ENCODE data around the gene MAP4. TPM values are rescaled to one million over a fixed set of nuclear protein-coding genes. Genes with fewer than 3 reads are reported as not detected.

MAP4 gene
- total and polyA plus RNA-seq, 2 of the 13 experiments (the other 11 are each of a cell fraction or from before 2014, with no cell fraction given), result 33.1 to 38.7 TPM

- no peak for TF ChIP-seq ZNF629 (CRISPR knock-in tag; conservative IDR thresholded peaks at IDR 0.05)
- no peak for TF ChIP-seq ZNF451 (CRISPR knock-in tag; IDR thresholded peaks at IDR 0.05)
- TF ChIP-seq POLR2A (IDR thresholded peaks at IDR 0.05; ENCODE audit: insufficient read depth in 1 of 2, low read depth in 2 of 2, low read length in 2 of 2), result peak in 1 of 2 experiments; percentile 40; a peak in 1 of 4 replicates
Observed at GRCh38 chr3:47803480-47804025, 212.7 kb downstream of the MAP4 start (continued).

- Histone ChIP-seq H3K36me3 (replicated peaks in 1 of 2; ENCODE audit: control insufficient read depth in 1 of 2, insufficient read depth in 2 of 2, low read length in 2 of 2) (0 out of 5 replicates have a peak, but pooled peaks cover 0 to 3% of the 10 kb centered on the region in 2 experiments), H4K20me1 (ENCODE audit: insufficient read depth, low read length) (no peaks in the 10 kb centered on the region), H3K27me3 (ENCODE audit: control insufficient read depth in 1 of 2, insufficient read depth in 2 of 2, low read length in 2 of 2) (no peaks in the 10 kb centered on the region), H3K9me3 (ENCODE audit: low read length) (no peaks in the 10 kb centered on the region), H3K4me3 (replicated peaks in 1 of 3; ENCODE audit: insufficient read depth in 1 of 3, low read depth in 2 of 3, low read length in 3 of 3) (peak within 1 kb of the TSS; percentile 78 to 91 (median 89)), H3K4me2 (ENCODE audit: low read depth, low read length) (peak within 1 kb of the TSS; percentile 96), H2AFZ (ENCODE audit: low read length) (peak within 1 kb of the TSS; percentile 76), H3K4me1 (ENCODE audit: insufficient read depth, low read length) (peaks cover 38% of the 10 kb centered on the region), H3K9ac (ENCODE audit: insufficient read depth, low read depth, low read length) (peak within 1 kb of the TSS; percentile 82), H3K79me2 (ENCODE audit: insufficient read depth, low read length) (peaks cover 13% of the 10 kb centered on the region), H3K27ac (ENCODE audit: extremely low read length, insufficient read depth, low read length) (peak within 1 kb of the TSS; percentile 87)
- no TSS peak for BruUV-seq (replicated peaks)
- POLR2A ChIA-PET, result interaction anchor here (1.6 kb wide), 1 partner anchor 22 kb away, joined by 14 read pairs; no protein-coding TSS in a partner anchor
- intact Hi-C loops (cut with micrococcal nuclease; ENCODE audit: unreplicated experiment) (no loop called here), in situ Hi-C loops (cut with HindIII; ENCODE audit: extremely low pct_ligation_motif_present, low pct_unique_long_range_greater_than_20kb) (no loop called here)
- CTCF ChIA-PET (ENCODE audit: low intra/inter-chr PET ratio, low total read pairs), result no interaction called here
- WGBS (ENCODE audit: low lambda C conversion rate), result no CpG with 5 or more reads among the region's 90 CpGs
- DNase-seq (ENCODE audit: low spot score) (peak; percentile 68), FAIRE-seq (no peak), ATAC-seq (peak; percentile 94)
- peak; percentile 80 for TF ChIP-seq ELF1 (CRISPR knock-in tag; IDR thresholded peaks at IDR 0.05)
- no peak for TF ChIP-seq ZNF331 (CRISPR knock-in tag; IDR thresholded peaks at IDR 0.05)
- TF ChIP-seq ATF3 (CRISPR knock-in tag; IDR thresholded peaks at IDR 0.05), result no peak
- peak; percentile 11; the same call in 1 of the 2 replicates for TF ChIP-seq ZNF343 (CRISPR knock-in tag; IDR thresholded peaks at IDR 0.05)
- TF ChIP-seq KDM5A (IDR thresholded peaks at IDR 0.05; ENCODE audit: borderline replicate concordance, low read length), result peak; percentile 52; the same call in 1 of the 2 replicates
- TF ChIP-seq ZMYM2 (CRISPR knock-in tag; IDR thresholded peaks at IDR 0.05), result no peak
- no peak for TF ChIP-seq ZNF616 (CRISPR knock-in tag; IDR thresholded peaks at IDR 0.05; ENCODE audit: low read depth)
- no peak for TF ChIP-seq RORA (CRISPR knock-in tag; IDR thresholded peaks at IDR 0.05)
- no peak for TF ChIP-seq ZMAT3 (CRISPR knock-in tag; conservative IDR thresholded peaks at IDR 0.05)
- no peak for TF ChIP-seq FOSL1 (CRISPR knock-in tag; IDR thresholded peaks at IDR 0.05; ENCODE audit: borderline replicate concordance)
- TF ChIP-seq CBX1 (IDR thresholded peaks at IDR 0.05; ENCODE audit: low read depth), result no peak
- TF ChIP-seq UBTF (CRISPR knock-in tag; IDR thresholded peaks at IDR 0.05), result peak; percentile 95
- no peak; the same call in 1 of the 2 replicates for TF ChIP-seq RFXAP (CRISPR knock-in tag; IDR thresholded peaks at IDR 0.05; ENCODE audit: borderline replicate concordance)
- TF ChIP-seq KLF13 (CRISPR knock-in tag; IDR thresholded peaks at IDR 0.05), result no peak
- no peak for TF ChIP-seq ZNF280D (CRISPR knock-in tag; IDR thresholded peaks at IDR 0.05)
Observed at GRCh38 chr3:47802734-47803479, 213.3 kb downstream of the MAP4 start, which contains the start of gene DHX30. DHX30 (plus strand) TSS chr3:47803138; CDS start chr3:47810684, 7,546 bp downstream.
